GM18909 (cell line): ENCODE data around the gene SLIT1.
A peak's percentile ranks its signal among the peaks of the same experiment; 100 is the strongest.

ENCODE experiments used
- ATAC-seq: cut with Tn5 transposase; IDR thresholded peaks from one replicate; pipeline ENCODE4 v1.9.1; 2021; ENCODE audit warnings: mild to moderate bottlenecking; ENCODE audit not compliant: unreplicated experiment, poor library complexity

The SLIT1 gene

GRCh38 chr10:97204826-97205679 lies 19.3 kb upstream of the SLIT1 start:
- no peak for ATAC-seq

DNA sequence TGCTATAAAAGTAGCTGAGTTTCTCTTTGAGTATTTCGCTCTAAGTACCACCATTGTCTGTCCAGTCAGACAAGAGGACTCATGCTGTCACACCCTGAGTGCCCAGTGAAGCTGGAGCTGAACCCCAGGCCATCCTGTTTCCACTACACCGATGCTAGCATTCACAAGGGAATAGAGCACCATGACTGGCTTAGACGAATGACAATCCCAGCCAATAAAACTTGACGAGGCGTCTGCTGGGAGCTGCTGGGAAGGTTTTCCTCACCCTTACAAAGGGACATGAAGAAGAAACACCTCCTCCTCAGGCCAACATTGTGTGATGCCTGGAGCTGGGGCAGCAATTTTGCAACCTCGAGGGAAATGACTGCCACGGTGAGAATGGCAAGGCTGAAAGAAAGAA lies 17.5 kb upstream of the SLIT1 start:
- no peak for ATAC-seq

DNA sequence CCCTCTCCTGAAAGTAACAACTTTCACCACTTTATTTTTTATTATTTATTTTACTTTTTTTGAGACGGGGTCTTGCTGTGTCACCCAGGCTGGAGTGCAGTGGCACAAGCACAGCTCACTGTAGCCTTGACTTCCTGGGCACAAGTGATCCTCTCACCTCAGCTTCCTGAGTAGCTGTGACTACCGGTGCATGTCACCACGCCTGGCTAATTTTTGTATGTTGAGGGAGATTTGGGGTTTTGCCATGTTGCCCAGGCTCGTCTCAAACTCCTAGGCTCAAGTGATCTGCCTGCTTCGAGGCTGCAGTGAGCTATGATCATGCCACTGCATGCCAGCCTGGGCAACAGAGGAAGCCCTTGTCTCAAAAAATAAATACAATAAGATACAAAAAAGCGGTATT lies 14.9 kb upstream of the SLIT1 start:
- ATAC-seq: peak; percentile 57

DNA sequence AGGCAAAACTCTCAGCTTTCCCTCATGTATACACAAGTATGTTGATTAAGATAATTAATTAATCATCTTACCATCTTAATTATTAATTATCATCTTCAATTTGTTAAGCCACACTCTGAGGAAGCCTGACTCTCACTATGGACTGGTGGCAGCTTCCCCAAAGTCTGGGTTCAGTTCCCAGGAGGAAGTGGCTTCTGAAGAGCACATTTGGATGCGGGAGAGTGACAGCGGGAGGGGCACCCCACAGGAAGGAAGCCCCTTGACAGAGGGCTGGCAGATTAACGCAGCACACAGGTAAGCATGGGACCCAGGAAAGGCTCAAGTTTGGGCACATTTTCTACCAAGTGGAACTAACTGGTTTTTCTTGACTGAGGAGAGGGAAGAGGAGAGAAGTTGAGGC lies 13.4 kb upstream of the SLIT1 start:
- no peak for ATAC-seq

- no peak for ATAC-seq
Measured at GRCh38 chr10:97197030-97197500, 11.3 kb upstream of the SLIT1 start.

DNA sequence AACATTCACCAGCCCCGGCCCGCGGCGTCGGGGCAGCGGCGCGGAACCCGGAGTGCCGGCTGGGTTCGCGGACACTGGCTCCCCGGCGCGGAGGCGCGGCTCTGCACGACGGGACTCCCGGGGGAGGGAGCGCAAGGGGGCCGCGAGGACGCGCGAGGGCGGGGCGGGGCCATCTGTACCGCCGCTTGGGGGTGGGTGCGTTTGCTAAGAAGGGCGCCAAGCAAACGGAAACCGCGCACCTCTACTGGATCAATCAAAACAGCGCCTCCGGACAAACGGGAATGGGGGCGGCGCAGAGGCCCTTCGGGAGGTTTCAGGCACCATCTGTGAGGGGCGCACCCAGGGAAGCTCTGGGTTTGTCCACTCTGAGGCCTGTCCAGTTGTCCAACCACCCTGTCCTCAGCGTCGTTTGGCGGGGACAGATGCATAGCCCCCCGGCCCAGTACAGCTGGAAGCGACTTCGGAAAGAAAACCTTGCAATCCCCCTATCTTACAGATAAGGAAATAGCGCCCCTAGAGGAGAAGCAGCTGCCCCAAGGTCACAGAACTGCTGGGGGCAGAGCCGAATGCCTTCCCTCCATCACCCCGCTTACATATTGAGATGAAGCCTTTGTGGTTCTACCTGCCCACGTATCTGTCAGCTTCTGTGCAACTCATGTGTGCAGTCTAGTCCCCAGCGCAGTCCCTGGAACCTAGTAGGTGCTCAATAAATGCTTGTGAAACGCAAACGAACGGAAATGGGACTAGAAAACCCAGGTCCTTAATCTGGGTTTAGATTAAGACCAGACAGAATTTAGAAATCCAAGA lies 10.7 kb upstream of the SLIT1 start:
- peak; percentile 59 for ATAC-seq

- no peak for ATAC-seq
Measured at GRCh38 chr10:97195706-97196222, 10.0 kb upstream of the SLIT1 start.

DNA sequence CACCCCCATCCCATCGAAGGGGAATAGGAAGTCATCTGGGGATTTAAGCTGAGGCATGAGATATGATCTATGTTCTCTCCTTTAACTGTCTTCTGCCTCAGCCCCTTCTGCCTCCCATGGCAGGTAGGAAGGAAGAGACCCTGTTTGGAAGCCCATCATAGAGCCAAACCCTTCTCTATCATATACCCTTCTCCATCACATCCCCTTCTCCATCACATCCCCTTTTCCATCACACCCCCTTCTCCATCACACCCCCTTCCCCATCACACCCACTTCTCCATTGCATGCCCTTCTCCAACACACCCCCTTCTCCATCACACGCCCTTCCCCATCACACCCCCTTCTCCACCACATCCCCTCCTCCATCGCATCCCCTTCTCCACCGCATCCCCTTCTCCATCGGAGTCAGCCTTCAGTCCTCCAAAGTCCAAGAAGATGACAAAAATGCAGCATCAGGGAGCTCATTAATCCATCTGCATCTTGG lies 7.2 kb upstream of the SLIT1 start:
- ATAC-seq: no peak

GRCh38 chr10:97190450-97190849 lies 4.7 kb upstream of the SLIT1 start:
- no peak for ATAC-seq

- ATAC-seq: no peak
Measured at GRCh38 chr10:97188261-97188711, 2.5 kb upstream of the SLIT1 start.

DNA sequence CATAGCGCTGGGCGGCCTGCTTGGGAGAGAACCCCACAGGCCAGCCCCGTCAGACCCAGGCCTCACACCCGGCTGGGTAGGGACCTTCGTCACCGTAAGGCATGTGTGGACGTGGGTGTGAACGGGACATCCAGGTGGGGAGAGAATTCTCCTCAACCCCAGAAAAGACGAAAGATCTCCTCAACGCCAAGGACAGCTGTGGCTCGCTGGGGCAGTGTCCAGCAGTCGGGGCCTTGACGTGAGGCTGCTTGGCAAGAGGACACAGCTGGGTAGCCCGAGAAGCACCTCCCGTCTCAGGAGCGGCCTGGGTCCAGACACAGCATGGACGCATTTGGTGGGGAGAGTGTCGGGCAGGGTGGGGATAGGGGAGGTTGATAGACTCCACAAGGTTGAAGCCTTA lies 1.2 kb upstream of the SLIT1 start:
- ATAC-seq: no peak

DNA sequence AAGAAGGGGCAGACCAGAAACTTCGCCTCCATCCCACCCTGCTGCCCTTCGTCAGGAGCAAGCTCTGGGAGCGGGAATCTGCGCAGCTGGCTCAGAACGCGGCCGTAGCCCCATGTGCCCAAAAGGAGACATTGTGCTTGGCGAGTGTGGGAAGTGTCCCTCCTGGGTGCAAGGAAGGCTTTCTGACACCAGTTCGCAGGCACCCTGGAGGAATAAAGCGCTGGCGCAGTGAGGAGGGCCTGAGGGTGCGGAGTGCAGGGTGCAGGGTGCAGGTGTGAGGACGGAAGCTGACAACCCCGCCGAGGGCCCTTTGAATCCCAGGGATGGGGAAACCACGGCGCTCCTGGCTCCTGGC lies 811 bp downstream of the SLIT1 start:
- ATAC-seq: no peak

GRCh38 chr10:97183314-97183713 lies 2.4 kb downstream of the SLIT1 start:
- no peak for ATAC-seq

DNA sequence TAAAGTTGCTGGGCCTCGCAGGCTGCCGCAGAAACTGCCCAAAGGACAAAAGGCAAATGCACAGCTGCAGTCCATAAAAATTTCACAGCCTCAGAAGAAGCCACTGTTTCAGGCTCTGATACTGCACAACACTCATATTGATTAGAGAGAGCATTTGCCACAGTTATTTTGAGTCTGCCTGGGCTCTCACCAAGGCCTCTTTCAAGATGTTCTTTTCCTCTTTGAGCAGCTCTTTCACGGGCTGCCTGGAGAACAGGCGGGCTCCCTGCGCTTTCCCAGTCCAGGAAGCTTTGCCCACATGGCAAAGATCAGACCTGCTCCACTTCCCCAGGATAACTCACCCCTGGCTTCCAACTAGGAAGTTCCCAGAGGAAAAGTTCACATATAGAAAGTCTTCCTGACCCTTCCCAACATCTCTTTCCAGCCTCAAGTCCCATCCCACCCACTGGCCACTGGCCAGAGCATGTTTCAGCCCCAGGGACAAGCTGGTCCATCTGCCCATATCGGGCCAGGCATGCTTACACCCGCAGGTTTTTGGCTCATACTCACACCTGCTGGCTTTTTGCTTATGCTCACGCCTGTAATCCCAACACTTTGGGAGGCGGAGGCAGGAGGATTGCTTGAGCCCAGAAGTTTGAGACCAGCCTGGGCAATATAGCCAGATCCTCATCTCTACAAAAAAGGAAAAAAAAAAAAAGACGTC lies 3.3 kb downstream of the SLIT1 start:
- no peak for ATAC-seq

GRCh38 chr10:97180986-97181385 lies 4.8 kb downstream of the SLIT1 start:
- ATAC-seq: no peak

GRCh38 chr10:97180363-97180755 lies 5.4 kb downstream of the SLIT1 start:
- ATAC-seq: no peak

GRCh38 chr10:97179731-97180362 lies 5.9 kb downstream of the SLIT1 start:
- ATAC-seq: no peak

- ATAC-seq: no peak
Measured at GRCh38 chr10:97179311-97179710, 6.4 kb downstream of the SLIT1 start.

DNA sequence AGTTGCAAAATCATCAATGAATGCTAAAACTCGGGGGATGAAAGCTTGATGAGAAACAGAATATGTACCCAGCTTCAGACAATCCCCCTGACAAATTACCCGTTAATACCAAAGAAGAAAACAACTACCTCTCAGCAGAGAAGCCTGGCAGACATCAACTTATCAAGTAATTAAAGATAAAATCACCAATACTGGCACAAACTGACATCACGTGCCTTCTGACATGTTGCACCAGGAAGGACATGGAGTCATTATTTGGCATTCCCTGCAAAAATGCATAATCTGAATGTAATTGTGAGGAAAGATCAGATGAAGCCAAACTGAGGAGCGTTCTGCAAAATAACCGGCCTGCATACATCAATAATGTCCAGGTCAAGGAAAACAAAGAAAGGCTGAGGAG lies 7.7 kb downstream of the SLIT1 start:
- ATAC-seq: no peak

- no peak for ATAC-seq
Measured at GRCh38 chr10:97176226-97176625, 9.5 kb downstream of the SLIT1 start.
